Measurements from ENCODE around the gene SYNPR.

SYNPR gene

DNA sequence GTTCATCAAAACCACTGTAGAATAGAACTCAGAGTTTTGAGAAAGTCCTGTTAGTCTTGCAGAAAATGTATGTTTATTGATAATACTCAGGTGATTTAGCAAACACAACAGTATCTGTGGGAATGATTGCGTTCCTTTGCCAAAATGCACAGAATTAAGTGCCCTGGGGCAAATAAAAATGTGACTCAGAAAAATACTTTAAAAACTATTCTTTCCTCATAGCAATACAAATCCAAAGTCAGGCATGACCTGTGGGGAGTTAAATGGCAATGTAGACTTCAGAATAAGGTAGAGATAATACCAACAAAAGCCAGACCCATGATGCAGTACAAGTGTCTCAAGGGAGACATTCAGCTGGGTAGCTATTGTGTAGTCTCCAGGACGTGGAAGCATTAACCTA, 302.0 kb downstream of the SYNPR start (continued):
- TF ChIP-seq, protein P1, sequence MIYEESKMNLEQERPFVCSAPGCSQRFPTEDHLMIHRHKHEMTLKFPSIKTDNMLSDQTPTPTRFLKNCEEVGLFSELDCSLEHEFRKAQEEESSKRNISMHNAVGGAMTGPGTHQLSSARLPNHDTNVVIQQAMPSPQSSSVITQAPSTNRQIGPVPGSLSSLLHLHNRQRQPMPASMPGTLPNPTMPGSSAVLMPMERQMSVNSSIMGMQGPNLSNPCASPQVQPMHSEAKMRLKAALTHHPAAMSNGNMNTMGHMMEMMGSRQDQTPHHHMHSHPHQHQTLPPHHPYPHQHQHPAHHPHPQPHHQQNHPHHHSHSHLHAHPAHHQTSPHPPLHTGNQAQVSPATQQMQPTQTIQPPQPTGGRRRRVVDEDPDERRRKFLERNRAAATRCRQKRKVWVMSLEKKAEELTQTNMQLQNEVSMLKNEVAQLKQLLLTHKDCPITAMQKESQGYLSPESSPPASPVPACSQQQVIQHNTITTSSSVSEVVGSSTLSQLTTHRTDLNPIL (CRISPR knock-in tag; IDR thresholded peaks at IDR 0.05; ENCODE audit: low read depth): no peak
- TF ChIP-seq ZNF8 (CRISPR knock-in tag; IDR thresholded peaks at IDR 0.05) (no peak), ESRRG (CRISPR knock-in tag; IDR thresholded peaks at IDR 0.05) (no peak), ZFP30 (CRISPR knock-in tag; IDR thresholded peaks at IDR 0.05) (no peak), TOX (CRISPR knock-in tag; IDR thresholded peaks at IDR 0.05; ENCODE audit: borderline replicate concordance) (no peak), SNAI2 (CRISPR knock-in tag; IDR thresholded peaks at IDR 0.05) (no peak), ZC3H10 (CRISPR knock-in tag; IDR thresholded peaks at IDR 0.05) (no peak), OSR1 (CRISPR knock-in tag; IDR thresholded peaks at IDR 0.05) (no peak), ZNF565 (CRISPR knock-in tag; conservative IDR thresholded peaks at IDR 0.05; ENCODE audit: low read depth) (no peak)

DNA sequence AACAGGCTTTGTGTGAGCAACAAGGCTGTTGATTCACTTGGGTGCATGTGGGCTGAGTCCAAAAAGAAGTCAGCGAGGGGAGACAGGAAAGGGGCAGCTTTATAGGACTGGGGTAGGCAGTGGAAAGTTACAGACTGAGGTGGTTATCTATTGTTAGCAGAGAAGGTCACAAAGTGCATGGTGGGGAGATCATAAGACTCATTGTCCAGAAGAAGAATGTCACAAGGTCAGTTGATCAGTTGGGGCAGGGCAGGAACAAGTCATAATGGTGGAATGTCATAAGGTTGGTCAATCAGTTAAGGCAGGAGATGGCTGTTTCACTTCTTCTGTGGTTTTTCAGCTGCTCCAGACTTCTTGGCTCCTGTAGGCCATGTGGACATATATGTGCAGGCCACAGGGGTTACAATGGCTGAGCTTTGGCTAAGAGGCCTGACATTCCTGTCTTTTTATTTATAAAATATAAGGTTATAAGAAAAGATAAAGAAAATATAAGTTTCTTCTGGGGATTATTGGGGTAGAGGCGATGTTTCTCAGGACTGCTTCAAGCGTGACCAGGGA, 304.9 kb downstream of the SYNPR start:
- ATAC-seq: no peak
- TF ChIP-seq ZNF565 (CRISPR knock-in tag; conservative IDR thresholded peaks at IDR 0.05; ENCODE audit: low read depth) (no peak), ZFP3 (CRISPR knock-in tag; IDR thresholded peaks at IDR 0.05) (no peak), ESRRG (CRISPR knock-in tag; IDR thresholded peaks at IDR 0.05) (no peak), ARNTL (CRISPR knock-in tag; IDR thresholded peaks at IDR 0.05; ENCODE audit: borderline replicate concordance, low read depth) (no peak), BACH2 (CRISPR knock-in tag; IDR thresholded peaks at IDR 0.05; ENCODE audit: borderline replicate concordance) (no peak), ZC3H10 (CRISPR knock-in tag; IDR thresholded peaks at IDR 0.05) (no peak), TCF4 (CRISPR knock-in tag; IDR thresholded peaks at IDR 0.05; ENCODE audit: borderline replicate concordance) (no peak), ZNF70 (CRISPR knock-in tag; IDR thresholded peaks at IDR 0.05) (no peak), SNAI2 (CRISPR knock-in tag; IDR thresholded peaks at IDR 0.05) (no peak), OSR1 (CRISPR knock-in tag; IDR thresholded peaks at IDR 0.05) (no peak), ISL1 (CRISPR knock-in tag; IDR thresholded peaks at IDR 0.05) (no peak), PPARA (CRISPR knock-in tag; IDR thresholded peaks at IDR 0.05; ENCODE audit: borderline replicate concordance) (no peak), RARB (CRISPR knock-in tag; IDR thresholded peaks at IDR 0.05) (no peak)
- TF ChIP-seq, protein P1 (CRISPR knock-in tag; IDR thresholded peaks at IDR 0.05; ENCODE audit: low read depth): no peak
- TF ChIP-seq, protein P2, sequence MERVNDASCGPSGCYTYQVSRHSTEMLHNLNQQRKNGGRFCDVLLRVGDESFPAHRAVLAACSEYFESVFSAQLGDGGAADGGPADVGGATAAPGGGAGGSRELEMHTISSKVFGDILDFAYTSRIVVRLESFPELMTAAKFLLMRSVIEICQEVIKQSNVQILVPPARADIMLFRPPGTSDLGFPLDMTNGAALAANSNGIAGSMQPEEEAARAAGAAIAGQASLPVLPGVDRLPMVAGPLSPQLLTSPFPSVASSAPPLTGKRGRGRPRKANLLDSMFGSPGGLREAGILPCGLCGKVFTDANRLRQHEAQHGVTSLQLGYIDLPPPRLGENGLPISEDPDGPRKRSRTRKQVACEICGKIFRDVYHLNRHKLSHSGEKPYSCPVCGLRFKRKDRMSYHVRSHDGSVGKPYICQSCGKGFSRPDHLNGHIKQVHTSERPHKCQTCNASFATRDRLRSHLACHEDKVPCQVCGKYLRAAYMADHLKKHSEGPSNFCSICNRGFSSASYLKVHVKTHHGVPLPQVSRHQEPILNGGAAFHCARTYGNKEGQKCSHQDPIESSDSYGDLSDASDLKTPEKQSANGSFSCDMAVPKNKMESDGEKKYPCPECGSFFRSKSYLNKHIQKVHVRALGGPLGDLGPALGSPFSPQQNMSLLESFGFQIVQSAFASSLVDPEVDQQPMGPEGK (CRISPR knock-in tag; IDR thresholded peaks at IDR 0.05; ENCODE audit: borderline replicate concordance): no peak
- TF ChIP-seq, protein P3, sequence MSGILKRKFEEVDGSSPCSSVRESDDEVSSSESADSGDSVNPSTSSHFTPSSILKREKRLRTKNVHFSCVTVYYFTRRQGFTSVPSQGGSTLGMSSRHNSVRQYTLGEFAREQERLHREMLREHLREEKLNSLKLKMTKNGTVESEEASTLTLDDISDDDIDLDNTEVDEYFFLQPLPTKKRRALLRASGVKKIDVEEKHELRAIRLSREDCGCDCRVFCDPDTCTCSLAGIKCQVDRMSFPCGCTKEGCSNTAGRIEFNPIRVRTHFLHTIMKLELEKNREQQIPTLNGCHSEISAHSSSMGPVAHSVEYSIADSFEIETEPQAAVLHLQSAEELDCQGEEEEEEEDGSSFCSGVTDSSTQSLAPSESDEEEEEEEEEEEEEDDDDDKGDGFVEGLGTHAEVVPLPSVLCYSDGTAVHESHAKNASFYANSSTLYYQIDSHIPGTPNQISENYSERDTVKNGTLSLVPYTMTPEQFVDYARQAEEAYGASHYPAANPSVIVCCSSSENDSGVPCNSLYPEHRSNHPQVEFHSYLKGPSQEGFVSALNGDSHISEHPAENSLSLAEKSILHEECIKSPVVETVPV (CRISPR knock-in tag; IDR thresholded peaks at IDR 0.05): no peak
- TF ChIP-seq, protein P4, sequence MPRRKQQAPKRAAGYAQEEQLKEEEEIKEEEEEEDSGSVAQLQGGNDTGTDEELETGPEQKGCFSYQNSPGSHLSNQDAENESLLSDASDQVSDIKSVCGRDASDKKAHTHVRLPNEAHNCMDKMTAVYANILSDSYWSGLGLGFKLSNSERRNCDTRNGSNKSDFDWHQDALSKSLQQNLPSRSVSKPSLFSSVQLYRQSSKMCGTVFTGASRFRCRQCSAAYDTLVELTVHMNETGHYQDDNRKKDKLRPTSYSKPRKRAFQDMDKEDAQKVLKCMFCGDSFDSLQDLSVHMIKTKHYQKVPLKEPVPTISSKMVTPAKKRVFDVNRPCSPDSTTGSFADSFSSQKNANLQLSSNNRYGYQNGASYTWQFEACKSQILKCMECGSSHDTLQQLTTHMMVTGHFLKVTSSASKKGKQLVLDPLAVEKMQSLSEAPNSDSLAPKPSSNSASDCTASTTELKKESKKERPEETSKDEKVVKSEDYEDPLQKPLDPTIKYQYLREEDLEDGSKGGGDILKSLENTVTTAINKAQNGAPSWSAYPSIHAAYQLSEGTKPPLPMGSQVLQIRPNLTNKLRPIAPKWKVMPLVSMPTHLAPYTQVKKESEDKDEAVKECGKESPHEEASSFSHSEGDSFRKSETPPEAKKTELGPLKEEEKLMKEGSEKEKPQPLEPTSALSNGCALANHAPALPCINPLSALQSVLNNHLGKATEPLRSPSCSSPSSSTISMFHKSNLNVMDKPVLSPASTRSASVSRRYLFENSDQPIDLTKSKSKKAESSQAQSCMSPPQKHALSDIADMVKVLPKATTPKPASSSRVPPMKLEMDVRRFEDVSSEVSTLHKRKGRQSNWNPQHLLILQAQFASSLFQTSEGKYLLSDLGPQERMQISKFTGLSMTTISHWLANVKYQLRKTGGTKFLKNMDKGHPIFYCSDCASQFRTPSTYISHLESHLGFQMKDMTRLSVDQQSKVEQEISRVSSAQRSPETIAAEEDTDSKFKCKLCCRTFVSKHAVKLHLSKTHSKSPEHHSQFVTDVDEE (CRISPR knock-in tag; IDR thresholded peaks at IDR 0.05): no peak

DNA sequence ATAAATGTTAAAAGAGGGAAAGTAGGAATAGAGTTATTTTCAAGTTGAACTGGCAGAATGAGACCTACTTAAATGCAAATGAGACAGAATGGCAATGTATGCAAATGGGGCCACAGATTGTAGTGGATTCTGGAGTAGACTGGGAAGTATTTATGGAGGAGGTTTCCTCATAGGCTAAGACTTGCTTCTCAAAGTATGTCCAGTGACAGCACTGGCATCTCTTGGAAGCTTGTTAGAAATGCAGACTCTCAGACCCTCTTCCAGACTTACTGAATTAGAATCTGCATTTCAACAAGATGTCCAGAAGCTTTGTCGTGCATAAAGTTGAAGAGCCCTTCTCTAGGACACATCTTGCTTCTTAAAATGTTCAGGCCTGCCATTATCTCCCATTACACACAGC, 306.6 kb downstream of the SYNPR start:
- no peak for ATAC-seq
- TF ChIP-seq ZNF565 (CRISPR knock-in tag; conservative IDR thresholded peaks at IDR 0.05; ENCODE audit: low read depth): no peak
- TF ChIP-seq, protein P1 (CRISPR knock-in tag; IDR thresholded peaks at IDR 0.05; ENCODE audit: low read depth): no peak
- no peak for TF ChIP-seq TOX (CRISPR knock-in tag; IDR thresholded peaks at IDR 0.05; ENCODE audit: borderline replicate concordance)
- TF ChIP-seq, protein P3 (CRISPR knock-in tag; IDR thresholded peaks at IDR 0.05): no peak
- no peak for TF ChIP-seq ARNTL (CRISPR knock-in tag; IDR thresholded peaks at IDR 0.05; ENCODE audit: borderline replicate concordance, low read depth)
- TF ChIP-seq PPARA (CRISPR knock-in tag; IDR thresholded peaks at IDR 0.05; ENCODE audit: borderline replicate concordance): no peak
- TF ChIP-seq SNAI2 (CRISPR knock-in tag; IDR thresholded peaks at IDR 0.05): no peak
- no peak for TF ChIP-seq ZNF8 (CRISPR knock-in tag; IDR thresholded peaks at IDR 0.05)
- TF ChIP-seq ZFP3 (CRISPR knock-in tag; IDR thresholded peaks at IDR 0.05): no peak
- TF ChIP-seq ZC3H10 (CRISPR knock-in tag; IDR thresholded peaks at IDR 0.05): no peak
- TF ChIP-seq, protein P4 (CRISPR knock-in tag; IDR thresholded peaks at IDR 0.05): no peak
- no peak for TF ChIP-seq BACH2 (CRISPR knock-in tag; IDR thresholded peaks at IDR 0.05; ENCODE audit: borderline replicate concordance)
- no peak for TF ChIP-seq ZFP30 (CRISPR knock-in tag; IDR thresholded peaks at IDR 0.05)
- no peak for TF ChIP-seq GLIS3 (CRISPR knock-in tag; IDR thresholded peaks at IDR 0.05)

Measured in SK-N-SH treated with all-trans-retinoic acid at 6 μM for 48 hours (cell line).